ENCODE results near the gene PRKACB. TPM values are rescaled to one million over a fixed set of nuclear protein-coding genes. Genes with fewer than 3 reads are reported as not detected.

Gene PRKACB
- total RNA-seq, 1 donor from 2014 or later: 21.1 TPM

DNA sequence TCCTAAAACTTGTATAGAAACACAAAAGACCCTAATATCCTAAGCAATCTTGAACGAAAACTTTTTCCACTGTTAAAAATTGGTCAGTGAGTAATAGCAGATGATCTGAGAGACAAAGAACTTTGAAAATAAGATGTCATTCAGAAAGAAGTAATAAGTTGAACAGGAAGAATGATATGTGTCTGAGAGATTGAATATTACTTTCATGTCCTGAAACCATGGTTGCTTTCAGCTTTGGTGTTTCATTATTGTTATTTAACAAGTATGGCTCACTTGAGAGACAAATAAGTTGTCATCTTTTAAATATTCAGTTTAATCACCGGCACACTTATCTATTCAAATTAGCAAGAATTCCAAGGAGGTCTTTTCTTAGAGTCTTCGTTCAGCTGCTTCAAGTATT lies 11.4 kb downstream of the PRKACB start:
- DNase-seq (ENCODE audit: low read depth): no peak

DNA sequence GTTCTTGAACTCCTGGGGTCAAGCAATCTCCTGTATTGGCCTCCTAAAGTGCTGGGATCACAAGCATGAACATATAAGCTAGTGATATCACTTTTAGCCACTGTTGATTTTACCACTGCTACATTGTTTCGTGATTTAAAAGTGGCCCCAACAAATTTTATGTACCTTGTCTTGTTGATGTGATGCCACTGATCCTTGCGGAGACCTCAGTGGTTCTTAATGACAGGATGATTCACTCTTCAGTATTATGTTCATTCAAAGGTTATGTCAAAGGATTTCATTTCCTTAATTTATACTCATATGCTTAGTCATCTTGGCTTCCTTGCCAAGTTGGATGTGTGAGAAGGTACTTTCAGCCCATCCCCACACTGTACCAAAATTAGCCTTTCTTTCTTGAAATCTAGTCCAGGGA lies 12.1 kb downstream of the PRKACB start:
- DNase-seq (ENCODE audit: low read depth): peak; percentile 51

DNA sequence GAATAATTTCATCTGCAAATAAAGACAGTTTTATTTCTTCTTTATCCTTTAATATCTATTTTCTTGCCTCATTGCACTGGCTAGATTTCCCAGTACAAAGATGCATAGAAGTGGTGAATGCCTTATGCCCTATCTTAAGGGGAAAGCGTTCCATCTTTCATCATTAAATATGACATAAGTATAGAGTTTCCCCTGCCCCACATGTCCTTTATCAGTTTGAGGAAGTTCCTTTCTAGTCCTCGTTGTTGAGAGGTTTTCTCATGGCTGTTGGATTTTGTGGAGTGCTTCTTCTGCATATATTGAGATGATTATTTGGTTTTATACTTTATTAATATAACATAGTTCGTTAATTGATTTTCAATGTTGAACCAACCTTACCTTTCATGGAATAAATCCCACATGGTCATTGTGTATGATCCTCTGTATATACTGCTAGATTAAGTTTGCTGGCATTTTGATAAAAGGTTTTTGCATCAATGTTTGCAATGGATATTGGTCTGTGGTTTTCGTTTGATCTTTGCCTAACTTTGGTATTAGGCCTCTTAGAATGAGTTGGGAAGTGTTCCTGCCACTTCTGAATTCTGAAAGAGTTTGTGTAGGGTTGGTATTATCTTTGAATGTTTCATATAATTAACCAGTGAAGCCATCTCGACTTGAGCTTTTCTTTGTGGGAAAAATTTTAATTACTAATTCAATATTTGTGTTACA lies 15.6 kb downstream of the PRKACB start:
- DNase-seq (ENCODE audit: low read depth): no peak

DNA sequence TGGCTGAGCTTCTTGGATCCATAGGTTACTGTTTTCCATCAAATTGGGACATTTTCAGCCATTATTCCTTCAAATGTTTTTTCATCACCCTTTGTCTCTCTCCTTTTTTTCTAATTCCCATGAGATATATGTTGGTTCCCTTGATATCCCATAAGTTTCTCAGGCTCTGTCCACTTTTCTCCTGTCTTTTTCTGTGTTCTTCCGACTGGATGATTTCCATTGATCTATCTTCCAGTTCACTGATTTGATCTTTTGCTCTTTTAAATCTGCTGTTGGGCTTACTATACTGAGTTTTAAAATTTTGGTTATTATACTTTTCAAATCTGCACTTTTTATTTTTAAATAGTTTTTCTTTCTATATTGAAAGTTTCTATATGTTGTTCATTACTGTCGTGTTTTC lies 18.2 kb downstream of the PRKACB start:
- DNase-seq (ENCODE audit: low read depth): no peak

DNA sequence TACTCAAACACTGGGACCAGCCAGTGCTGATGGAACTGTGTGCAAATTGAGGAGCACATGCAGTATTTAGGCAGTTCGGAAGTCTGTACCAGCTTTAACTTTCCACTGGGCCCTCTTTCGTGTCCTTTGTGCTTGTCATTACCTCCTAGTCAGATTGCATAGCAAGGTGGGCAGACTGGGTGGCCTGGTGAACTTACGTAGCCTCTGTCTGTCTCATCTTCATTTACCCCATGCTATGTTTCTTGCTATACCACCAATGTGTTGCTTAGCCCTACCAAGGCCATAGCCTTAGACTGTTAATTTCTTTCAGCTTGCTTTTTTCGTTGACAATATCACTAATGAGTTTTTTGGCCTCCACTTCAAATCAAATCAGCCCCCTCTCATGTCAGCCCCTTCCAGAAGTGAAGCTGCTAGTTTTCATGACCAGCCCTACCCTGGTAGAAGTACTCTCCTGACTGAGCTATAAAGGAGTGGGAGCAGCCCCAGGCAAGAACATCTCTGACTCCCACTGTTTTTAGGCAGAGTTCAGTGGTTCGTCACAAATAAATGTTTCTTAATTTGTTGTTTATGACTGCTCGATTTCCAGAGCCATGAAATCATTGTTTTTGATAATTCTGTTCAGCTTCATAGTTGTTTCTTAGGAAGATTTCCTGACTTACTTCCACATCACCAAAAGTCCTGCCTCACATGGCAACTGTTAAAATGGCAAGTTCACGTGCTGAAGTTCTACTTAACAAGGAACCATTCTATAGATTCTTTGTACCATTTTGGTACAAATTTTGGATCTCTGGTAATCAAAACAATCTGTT lies 19.3 kb downstream of the PRKACB start:
- DNase-seq (ENCODE audit: low read depth): no peak

DNA sequence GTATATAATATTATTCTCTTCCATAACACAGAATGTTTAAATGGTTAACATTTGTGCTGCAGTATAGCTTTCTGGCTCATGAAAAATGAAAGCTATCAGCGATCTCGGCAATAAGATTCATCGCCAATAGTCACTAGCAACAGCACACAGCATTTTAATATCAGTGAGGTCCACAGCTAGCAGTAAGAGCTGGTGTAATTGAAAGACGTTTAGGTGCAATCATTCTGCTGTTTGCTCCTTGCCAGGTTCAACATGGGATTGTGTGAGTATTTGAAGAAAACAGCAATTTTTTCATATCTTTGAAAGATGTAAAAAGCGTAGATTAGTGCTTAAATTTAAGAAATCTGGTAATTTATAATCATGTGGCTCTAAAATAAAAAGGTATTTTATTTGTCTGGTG lies 20.1 kb downstream of the PRKACB start:
- DNase-seq (ENCODE audit: low read depth): no peak

DNA sequence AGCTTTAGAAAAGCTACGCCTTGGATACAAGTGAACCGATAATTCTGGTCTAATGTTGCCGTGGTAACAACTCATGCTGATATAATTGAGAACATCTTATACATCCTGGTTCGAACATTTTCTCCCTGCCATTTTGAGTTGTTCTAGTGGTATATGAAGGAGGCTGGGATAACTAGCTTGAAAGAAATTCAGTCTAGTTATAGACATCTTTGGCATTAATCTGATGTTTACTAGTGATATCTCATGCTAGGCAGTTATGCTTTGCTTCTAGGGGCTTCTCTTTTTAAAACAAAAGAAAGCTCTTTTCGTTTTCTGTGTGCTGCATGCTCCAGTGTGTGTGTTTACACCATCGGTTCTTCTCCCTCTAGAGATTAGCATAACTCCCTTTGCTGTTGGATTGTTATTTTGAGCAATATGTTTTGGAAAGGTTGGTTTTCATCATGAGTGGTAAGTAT lies 20.5 kb downstream of the PRKACB start:
- DNase-seq (ENCODE audit: low read depth): no peak

DNA sequence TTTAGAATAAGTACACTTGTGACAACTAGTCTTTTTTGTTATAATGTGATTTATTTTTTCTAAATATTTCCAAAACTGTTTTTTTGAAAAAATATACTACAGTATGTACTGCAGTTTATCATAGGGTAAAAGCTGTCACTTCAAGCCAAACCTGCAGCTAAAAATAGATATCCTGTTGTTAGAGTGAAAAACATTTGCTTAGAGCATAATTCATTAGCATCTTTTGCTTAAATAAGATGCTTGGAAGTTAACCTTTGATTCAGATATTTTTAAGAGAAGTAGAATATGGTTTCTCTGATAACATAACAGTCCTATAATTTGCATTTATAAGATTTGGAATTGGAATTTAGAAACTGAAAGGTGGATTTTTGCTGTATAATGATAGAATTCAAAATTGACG lies 21.5 kb downstream of the PRKACB start:
- no peak for DNase-seq (ENCODE audit: low read depth)

DNA sequence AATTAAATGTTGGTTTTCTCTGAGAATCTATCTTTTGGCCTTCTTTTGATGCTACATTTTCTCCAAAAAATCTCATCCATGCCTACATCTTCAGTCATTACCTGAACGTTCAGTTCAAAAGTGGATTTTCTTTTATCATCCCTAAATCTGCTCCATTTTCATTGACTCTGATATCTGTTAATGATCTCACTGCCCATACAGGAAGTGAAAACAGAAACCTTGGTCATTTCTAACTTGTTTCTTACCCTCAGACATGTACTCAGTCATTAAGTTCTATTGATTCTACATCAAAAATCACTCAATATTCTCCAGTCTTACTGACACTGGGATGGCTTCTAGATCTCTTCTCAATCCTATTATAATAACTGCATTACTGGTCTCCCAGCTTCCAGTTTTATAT lies 22.7 kb downstream of the PRKACB start:
- DNase-seq (ENCODE audit: low read depth): no peak

DNA sequence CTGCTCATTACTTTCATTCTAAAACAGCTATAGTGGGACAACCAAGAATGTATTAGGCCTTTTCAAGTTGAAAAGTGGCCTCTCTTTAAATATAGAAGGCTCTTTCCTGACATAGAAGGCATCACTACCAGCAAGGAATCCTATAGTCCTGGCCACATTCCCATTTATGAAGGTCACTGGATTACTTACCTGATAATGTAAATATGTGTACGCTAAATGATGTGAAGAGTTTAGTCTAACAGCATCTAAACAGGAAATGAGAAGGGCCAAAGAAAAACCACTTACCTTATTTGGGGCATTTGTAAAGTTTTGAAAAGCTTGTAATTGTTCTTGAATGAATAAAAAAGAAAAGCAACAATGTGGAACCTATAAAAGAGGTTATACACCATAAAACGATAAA lies 24.7 kb downstream of the PRKACB start:
- DNase-seq (ENCODE audit: low read depth): no peak

DNA sequence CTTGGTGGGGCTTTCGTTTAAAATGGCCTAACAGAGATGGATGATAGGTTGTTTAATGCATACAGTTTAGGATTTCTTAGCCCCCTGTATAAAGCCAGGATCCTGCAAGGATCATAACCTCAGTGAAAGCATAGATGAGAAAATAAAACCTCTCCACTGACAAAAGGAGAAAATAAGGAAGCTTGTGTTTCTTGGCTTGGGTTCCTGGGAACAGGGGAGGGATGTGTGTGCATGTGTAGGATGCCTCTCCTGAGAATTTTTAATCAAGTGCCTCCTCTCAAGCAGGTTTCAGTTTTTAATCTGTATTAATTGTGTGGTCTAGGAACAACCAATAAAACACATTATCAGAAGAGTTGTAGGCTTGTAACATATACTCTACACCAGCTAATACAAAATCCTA lies 26.1 kb downstream of the PRKACB start:
- no peak for DNase-seq (ENCODE audit: low read depth)

DNA sequence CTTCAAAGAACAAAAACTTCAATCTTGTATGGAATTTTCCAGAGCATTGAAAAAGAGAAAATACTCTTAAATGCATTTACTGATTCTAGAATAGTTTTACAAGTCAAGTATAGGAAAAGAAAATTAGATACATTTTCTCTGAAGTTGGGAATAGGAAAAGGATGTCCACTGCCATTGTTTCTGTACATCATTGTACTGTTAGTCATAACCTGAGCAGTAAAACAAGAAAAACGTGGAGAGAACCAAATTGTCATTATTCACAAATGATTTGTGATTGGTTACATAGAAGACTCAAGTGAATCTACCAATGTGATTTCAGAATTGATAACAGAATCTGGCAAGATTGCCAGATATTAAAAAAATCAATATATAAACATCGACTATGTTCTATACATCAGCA lies 27.4 kb downstream of the PRKACB start:
- no peak for DNase-seq (ENCODE audit: low read depth)

DNA sequence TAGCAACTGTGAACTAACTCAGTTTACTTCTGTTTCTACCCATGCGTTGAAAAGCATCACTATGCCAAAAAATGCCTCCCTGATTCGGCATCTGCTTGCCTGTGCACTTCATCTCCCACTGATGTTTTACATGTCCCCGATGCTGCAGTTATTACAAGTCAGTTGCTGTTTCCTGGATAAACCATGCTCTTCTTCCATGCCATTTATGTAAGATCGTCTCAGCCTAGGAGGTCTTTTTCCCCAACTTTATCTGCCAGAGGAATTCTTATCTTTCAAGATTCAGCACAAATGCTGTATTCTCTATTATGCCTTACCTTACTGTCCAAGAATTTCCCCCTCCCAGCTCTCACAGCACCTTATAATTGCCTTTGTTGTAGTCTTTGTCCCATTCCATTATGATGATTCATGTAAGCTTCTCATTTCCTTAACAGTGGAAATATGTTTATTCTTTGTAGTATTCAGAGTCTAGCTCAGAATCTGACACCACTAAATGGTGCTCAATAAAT lies 30.0 kb downstream of the PRKACB start:
- peak; percentile 15 for DNase-seq (ENCODE audit: low read depth)

DNA sequence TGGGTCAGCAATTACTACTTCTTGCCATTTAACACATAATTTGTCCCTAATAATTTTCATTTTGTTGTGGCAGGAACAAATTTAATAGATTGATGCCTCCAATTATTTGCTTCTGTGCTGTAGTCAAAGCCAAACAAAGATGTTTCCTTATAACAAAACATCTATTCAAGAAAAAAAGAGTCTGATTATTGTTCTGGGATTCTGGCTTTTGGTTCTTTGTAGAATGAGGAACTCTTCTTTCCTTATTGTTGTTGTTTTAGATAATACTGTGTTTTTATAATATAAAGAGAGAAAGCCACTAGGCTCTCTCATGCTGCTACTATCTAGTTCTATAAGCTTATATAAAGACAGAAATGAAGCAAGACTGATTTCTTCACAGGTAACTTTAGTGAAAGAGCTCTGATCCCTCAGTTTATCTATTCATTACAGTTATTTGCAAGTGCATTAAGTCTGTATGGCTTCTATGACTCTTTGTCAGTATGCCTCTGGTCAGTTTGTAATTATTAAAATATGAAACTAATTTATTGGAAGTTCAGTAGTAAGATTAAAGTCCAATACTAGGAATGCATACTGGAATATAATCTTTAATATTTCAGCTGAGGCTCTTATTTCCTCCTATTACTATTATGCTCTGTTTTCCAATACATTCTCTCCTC lies 37.4 kb downstream of the PRKACB start:
- DNase-seq (ENCODE audit: low read depth): no peak

DNA sequence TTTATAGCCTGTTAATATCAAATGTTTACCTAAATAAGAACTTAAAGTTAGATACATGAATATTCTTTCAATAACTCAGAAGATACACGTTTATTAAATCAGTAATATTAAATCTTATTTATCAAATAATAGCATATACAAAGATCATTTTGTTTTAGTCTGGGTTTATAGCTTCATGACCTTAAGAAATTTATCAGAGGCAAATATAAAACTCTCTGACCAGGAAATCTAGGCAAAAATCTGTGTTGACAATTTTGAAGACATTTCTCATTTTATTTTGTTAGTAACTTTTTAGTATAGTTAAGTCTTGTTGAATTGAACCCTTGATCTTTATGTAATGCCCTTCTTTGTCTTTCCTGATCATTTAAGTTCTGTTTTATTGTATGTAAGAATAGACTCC lies 46.4 kb downstream of the PRKACB start:
- no peak for DNase-seq (ENCODE audit: low read depth)

DNA sequence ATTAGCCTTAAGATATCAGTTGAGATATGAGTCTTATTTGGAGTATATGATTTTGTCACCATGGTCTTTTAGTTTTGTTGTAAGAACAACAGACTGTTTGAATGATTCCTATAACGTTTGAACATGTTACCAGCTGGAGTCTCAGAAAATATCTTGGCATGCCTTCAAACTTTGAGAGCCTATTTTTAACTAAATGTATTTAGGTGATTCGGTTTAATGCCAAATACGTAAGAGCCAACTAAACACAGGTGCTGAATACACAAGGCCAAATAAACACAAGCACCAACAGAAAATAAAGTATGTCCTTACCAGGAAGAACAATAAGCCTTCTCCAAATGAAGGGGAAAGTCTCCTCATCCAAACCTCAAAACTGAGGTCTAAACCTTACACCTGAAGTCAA lies 48.6 kb downstream of the PRKACB start:
- no peak for DNase-seq (ENCODE audit: low read depth)

DNA sequence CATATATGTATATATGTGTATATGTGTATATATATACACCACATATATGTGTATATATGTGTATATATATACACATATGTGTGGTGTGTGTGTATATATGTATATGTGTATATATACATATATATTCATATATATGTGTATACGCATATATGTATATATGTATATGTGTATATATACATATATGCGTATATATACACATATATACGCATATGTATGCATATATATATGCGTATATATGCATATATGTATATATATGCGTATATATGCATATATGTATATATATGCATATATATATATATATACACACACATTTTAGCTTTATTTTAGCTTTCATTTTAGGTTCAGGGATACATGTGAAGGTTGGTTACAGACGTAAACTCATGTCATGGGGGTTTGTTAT lies 54.8 kb downstream of the PRKACB start:
- no peak for DNase-seq (ENCODE audit: low read depth)

DNA sequence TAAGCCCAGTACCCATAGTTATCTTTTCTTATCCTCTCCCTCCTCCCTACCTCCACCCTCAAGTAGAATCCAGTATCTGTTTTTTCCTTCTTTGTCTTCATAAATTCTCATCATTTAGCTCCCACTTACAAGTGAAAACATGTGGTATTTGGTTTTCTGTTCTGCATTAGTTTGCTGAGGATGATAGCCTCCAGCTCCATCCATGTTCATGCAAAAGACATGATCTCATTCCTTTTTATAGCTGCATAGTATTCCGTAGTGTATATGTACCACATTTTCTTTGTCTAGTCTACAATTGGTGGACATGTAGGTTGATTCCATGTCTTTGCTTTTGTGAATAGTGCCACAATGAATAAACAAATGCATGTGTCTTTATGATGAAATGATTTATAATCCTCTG lies 55.2 kb downstream of the PRKACB start:
- DNase-seq (ENCODE audit: low read depth): no peak

DNA sequence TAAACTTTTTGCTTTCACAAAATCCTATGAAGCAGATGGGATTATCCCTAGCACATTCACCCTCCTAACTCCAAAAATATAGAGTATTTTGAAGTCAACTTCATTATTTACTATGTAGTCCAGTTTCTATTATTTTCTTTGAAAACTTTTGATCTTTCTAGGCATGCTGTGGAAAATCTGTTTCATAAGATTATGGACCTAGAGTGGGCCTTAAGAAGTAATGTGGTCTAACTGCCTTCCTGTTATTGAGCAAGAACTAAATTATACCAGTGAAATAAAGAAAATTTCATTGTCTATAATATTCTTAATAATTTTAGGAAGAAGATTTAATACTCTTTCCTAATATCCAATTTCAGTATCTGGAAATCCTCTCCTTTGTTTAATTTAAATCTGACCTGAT lies 58.1 kb downstream of the PRKACB start:
- DNase-seq (ENCODE audit: low read depth): no peak

DNA sequence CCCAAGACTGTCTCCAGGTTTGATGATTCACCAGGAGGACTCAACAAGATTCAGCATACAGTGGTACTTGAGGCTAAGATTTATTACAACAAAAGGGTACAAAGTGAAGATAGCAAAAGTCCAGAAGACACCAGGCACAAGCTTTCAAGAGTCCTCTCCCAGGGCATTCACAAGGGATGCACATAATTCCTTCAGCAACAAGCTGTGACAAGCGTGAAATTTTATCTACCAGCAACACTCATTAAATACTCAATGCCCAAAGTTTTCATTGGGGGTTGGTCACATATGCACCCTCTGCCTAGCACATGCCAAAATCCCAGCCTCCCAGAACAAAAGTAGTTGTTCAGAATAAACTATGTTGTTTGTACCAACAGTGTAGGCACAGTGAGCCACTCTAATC lies 62.3 kb downstream of the PRKACB start:
- no peak for DNase-seq (ENCODE audit: low read depth)

DNA sequence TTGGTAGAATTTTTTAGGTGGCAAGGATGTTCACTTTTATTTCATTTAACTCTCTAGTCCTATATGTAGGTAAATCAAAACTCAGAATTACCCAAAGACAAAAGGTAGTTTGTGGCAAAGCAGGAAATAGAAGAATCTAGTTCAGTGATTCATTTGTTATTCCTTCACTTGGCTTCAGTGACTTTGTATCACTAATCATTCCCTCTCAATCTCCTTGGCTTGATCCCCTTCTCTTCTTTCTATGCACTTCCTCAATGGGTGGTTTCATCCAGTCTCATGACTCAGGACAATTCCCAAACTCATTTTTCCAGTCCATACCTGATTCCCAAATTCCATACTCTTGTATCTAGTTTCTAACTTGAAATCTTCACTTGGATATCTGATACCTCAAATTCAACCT lies 64.9 kb downstream of the PRKACB start:
- no peak for DNase-seq (ENCODE audit: low read depth)
